IPS-11a (cell line): Measurements from ENCODE around the gene CLIC6.

ENCODE experiments used
- H3K4me3 ChIP-seq: one replicate; pipeline ENCODE4 v1.5.1; 2013; ENCODE audit warnings: low read depth, low read length, control low read depth

Gene CLIC6

DNA sequence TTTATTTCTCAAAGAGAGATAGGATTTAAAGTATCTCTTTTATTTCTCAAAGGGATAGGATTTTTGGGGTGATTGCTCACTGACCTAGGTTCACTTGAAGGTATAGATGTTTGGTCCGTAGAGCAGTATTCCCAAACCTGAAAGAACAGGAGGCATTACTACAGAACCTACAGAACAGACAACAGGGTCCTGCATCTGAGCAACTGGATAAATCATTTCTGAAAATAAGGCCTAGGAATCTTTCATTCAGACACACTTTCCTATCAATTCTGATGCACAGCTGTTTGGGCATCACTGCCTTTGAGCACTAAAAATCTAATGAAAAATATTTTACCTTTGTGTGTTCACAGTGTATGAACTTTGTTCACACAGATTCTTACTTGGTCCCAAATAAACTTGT is 17.2 kb upstream of the CLIC6 start:
- H3K4me3 ChIP-seq: no peak overlapping the region

DNA sequence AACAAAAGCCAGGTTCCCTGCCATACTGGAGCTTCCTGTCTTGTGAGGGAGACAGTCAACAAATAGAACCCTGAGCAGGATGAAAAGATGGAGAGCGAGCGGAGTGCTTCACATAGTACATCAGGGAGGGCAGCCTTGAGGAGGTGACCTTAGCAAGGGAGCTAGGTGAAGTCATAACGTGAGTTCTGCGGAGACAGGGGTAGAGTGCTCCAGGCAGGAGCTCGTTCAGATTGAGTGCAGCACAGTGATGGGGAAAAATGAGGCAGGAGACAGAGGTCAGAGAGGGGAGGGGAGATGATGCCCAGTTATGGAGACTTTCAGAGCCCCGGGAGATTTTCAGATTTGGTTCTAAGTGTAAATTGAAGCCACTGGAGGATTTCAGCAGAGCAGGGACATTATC is 15.3 kb upstream of the CLIC6 start:
- no peak overlapping the region for H3K4me3 ChIP-seq

DNA sequence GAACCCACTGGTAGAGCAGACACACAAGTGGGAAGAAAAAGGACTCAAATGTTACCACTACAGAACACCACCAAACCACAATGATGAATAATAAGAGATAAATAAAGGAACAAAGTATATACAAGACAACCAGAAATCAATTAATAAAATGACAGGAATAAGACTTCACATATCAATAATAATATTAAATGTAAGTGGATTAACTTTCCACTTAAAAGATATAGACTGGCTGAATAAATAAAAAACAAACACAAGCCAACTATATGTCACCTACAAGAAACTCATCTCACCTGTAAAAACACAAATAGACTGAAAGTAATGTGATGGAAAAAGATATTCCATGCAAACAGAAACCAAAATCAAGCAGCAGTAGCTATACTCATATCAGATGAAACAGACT is 6.9 kb upstream of the CLIC6 start:
- no peak overlapping the region for H3K4me3 ChIP-seq

GRCh38 chr21:34667761-34668160 is 1.0 kb upstream of the CLIC6 start:
- no peak overlapping the region for H3K4me3 ChIP-seq

DNA sequence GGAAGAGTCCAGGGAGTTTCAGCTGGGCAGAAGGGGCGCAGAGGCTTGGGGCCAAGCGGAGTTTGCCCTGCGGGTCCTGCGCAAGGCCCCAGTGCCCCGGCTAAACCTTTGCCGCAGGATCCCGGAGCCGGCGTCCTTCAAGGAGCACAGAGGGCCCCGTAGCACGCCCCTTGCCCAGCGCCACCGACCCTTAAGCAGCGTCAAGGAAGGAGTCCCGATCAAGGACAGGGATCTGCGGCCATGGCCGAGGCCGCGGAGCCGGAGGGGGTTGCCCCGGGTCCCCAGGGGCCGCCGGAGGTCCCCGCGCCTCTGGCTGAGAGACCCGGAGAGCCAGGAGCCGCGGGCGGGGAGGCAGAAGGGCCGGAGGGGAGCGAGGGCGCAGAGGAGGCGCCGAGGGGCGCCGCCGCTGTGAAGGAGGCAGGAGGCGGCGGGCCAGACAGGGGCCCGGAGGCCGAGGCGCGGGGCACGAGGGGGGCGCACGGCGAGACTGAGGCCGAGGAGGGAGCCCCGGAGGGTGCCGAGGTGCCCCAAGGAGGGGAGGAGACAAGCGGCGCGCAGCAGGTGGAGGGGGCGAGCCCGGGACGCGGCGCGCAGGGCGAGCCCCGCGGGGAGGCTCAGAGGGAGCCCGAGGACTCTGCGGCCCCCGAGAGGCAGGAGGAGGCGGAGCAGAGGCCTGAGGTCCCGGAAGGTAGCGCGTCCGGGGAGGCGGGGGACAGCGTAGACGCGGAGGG is 520 bp downstream of the CLIC6 start:
- peak overlapping the region; percentile 31 for H3K4me3 ChIP-seq

DNA sequence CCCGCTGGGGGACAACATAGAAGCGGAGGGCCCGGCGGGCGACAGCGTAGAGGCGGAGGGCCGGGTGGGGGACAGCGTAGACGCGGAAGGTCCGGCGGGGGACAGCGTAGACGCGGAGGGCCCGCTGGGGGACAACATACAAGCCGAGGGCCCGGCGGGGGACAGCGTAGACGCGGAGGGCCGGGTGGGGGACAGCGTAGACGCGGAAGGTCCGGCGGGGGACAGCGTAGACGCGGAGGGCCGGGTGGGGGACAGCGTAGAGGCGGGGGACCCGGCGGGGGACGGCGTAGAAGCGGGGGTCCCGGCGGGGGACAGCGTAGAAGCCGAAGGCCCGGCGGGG is 1.1 kb downstream of the CLIC6 start:
- H3K4me3 ChIP-seq: peak overlapping the region; percentile 34

DNA sequence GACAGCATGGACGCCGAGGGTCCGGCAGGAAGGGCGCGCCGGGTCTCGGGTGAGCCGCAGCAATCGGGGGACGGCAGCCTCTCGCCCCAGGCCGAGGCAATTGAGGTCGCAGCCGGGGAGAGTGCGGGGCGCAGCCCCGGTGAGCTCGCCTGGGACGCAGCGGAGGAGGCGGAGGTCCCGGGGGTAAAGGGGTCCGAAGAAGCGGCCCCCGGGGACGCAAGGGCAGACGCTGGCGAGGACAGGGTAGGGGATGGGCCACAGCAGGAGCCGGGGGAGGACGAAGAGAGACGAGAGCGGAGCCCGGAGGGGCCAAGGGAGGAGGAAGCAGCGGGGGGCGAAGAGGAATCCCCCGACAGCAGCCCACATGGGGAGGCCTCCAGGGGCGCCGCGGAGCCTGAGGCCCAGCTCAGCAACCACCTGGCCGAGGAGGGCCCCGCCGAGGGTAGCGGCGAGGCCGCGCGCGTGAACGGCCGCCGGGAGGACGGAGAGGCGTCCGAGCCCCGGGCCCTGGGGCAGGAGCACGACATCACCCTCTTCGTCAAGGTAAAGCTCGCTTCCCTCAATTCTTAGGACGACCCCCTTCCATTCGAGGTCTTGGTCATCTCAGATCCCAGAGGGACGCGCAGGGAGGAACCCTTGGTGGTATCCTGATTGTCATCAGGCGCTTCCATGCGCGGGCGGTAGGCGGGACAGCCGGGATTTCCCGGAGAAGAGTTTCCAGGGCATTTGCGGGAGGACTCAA is 1.6 kb downstream of the CLIC6 start:
- peak overlapping the region; percentile 34 for H3K4me3 ChIP-seq

DNA sequence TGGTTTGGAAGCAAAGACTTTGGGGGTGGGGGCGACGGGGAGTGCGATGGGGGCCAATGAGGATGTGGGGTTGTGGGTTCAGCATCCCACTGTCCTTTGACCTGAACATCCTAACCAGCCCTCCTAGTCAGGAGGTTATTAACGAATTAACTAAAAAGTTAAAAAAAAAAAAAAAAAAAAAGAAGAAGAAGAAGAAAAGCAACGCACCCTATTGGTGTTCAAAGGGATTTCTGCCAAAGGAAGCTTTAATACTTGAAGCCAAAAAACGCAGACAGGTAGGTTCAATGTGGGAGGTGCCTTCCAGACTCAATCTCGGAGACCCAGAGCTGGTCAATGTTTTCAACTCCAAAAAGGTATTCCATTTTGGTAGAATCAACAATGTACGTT is 2.2 kb downstream of the CLIC6 start:
- no peak overlapping the region for H3K4me3 ChIP-seq

DNA sequence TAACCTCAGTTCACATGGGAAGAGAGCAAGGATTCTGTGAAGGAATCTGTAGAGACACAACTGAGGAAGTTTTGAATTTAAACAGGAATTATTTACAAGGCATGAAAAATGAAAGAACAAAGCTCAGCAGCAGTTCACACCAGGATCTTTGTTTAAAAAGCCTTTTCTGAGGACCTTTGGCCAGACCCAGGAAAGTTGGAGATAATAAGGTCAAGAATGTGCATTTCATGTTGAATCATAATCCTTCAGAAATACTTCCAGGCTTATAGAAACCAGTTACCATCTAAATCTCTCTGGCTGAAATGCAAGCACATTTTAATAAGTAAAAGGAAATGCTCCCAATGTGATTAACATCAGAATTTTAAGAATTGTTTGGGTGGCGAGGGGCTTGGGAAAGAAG is 2.7 kb downstream of the CLIC6 start:
- H3K4me3 ChIP-seq: no peak overlapping the region

GRCh38 chr21:34671891-34672290 is 3.1 kb downstream of the CLIC6 start:
- H3K4me3 ChIP-seq: no peak overlapping the region

DNA sequence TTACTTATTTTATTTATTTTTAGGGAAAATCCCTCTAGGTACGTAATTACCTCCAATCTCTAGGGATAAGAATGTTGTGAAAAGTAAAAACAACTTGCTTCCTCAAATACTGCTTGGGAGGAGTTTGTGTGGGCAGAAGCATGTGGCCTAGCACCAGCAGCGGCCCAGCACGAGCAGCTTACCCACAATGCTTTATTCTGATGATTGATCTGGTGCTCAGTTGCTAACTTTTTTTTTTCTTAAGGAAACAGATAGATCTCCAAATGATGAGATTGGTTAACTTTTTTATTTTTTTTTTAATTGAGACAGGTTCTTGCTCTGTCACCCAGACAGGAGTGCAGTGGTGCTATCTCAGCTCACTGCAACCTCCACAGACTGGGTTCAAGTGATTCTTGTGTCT is 4.2 kb downstream of the CLIC6 start:
- no peak overlapping the region for H3K4me3 ChIP-seq

DNA sequence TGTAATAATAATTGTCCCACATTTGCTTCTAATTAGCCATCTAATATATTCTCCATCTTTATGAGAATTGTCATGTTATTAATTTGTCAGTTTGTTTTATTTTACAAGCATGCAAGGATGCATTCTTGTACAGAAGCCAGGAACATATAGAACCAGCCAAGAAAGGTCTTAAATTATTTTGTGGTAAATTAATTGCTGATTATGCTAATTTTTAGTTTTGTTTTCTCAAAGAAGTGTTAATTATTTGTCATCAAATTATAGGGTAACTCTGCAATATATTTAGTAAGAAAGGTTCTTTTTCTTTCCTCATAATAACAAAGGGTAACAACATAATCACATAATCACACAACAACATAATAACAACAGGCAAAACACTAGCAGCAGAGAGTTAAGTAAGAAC is 5.7 kb downstream of the CLIC6 start:
- no peak overlapping the region for H3K4me3 ChIP-seq

GRCh38 chr21:34675871-34676270 is 7.1 kb downstream of the CLIC6 start:
- no peak overlapping the region for H3K4me3 ChIP-seq

GRCh38 chr21:34679051-34679450 is 10.3 kb downstream of the CLIC6 start:
- no peak overlapping the region for H3K4me3 ChIP-seq

DNA sequence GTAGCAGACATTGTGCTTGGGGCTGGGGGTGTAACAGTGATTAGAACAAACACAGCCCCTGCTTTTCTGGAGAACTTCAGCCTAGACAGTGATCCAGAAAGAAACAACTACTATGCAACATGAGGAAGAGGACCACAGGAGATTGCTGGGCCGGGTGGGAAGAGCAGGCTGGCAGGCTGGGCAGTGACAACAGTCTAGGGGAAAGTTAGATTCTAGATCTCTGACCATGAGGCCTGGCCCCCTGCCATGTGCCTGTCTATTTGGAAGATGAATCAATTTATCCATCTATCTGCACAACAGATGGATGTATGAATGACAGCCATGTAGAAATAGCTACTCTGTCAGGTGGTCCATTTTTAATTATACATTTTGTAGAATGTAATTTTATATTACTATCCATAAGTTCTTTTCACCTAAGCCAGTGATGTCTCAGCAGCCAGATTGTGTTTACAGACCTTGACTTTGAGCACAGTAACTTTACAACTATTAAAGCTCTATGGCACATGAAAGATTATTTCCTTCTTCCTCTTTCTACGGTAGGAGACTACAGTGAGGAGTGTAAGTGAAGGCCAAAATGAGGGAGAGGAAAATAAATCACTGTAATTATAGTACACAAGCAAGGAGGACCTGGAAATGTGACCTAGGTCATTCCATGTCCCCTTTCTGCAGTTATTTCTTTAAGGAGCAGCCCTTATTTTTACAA is 15.5 kb downstream of the CLIC6 start:
- H3K4me3 ChIP-seq: no peak overlapping the region

GRCh38 chr21:34687065-34687464 is 18.3 kb downstream of the CLIC6 start:
- no peak overlapping the region for H3K4me3 ChIP-seq

- H3K4me3 ChIP-seq: no peak overlapping the region
Measured at GRCh38 chr21:34687745-34688144, 19.0 kb downstream of the CLIC6 start.

DNA sequence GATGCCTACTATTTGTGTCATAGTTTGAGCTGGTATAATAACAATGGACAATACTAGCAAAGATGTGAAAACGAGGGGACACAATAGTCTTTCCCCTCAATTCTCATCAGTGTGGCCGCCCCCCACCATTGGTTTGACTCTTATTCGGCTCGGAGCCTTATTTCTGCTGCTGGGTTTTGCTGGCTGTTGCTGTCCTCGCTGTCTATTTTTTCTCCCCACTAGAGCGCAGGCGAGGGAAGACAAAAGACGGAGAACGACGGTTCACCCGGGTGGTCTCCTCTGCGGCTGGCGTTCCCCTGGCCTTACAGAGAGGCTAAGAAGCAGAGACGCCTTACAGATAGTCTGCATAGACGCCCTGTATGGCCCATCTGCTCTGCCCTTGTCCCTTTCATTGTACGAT is 19.4 kb downstream of the CLIC6 start:
- no peak overlapping the region for H3K4me3 ChIP-seq

GRCh38 chr21:34688715-34689114 is 19.9 kb downstream of the CLIC6 start:
- no peak overlapping the region for H3K4me3 ChIP-seq

DNA sequence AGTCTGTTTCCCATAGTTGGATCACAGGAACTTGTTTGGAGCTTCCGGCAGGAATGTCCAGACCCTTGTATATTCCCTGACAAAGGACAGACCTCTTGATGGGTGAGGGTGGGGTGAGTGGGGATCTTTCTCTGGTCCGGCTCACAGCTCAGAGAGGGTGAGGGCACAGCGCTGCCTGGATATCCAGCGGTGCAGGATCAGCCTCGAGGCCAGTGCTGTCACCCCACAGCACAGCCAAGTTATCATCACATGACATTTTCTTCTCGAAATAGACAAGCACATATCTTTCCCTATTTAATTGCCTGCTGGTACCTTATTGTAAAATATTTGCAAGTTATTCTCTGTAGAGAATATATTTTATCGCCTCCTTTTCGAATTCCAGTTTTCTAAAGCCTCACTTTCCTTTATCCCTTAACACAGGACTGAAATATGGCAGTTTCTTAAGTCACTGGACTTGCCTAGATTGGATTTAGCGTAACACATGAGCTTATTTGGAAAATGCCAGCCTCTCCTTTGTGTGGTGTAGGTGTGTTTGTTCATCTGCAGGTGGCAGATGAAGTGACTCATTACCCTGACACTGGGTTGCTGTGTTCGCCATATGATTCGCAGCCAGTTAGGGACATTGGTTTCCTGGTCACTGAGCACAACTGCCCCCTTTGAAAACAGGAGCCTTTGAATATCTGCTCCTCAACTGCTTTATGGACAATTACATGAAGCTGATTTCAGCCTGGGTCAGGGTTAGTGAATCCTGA is 21.4 kb downstream of the CLIC6 start:
- H3K4me3 ChIP-seq: no peak overlapping the region

DNA sequence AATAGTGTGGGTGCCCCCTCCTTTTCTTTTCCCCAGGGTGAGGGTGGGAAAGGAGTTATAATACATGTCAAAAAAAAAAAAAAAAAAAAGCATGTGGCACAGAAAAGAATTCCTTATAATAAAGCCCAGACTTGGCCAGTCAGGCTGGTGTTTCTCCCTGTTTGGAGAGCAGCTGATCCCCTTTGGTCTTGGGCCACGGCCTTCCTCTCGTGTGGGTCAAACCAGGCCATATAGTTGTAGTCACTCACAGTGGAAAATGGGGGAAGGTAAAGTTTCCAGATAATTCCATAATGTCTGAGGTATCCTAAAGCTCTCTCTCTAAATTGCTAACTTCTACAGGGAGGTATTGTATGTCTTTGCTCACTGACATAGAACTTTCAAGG is 22.0 kb downstream of the CLIC6 start:
- H3K4me3 ChIP-seq: no peak overlapping the region
